GM19467 (cell line): ENCODE measurements around the gene CADPS.

ENCODE experiments used
- ATAC-seq: cut with Tn5 transposase; IDR thresholded peaks from one replicate; pipeline ENCODE4 v1.9.1; 2021; ENCODE audit warnings: mild to moderate bottlenecking, moderate library complexity; ENCODE audit not compliant: unreplicated experiment

CADPS gene

GRCh38 chr3:62566022-62566557, 309.1 kb downstream of the CADPS start:
- ATAC-seq: no peak

GRCh38 chr3:62562596-62562995, 312.6 kb downstream of the CADPS start:
- no peak for ATAC-seq

- no peak for ATAC-seq
Observed at GRCh38 chr3:62562017-62562416, 313.2 kb downstream of the CADPS start.

DNA sequence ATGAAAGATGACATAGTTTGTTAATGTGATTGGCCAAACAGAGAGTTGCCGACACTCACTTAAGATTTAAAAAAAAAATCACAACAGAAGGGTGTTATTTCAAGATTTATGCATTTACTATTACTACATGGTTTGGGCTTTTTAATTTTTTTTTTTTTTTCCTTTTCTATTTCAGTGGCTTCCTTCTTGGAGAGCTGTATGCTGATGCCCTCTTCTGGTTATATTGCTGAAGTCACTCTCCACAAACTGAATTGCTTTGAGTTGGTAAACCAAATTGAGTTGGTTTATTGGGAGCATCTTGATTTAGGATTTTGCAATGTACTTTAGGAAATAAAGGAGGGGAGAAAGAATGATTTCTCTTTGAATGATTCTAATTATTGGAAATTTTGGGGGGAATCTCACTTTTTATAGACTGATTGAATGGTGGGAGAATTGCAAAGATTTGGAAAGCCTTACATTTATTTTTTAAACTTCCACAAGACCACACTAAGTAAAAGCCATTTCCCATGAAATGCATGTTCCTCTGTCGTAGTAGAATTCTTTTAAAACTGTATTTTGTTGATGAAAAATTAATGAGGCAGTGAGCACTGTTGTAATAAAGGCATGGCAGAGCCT, 315.3 kb downstream of the CADPS start:
- no peak for ATAC-seq

GRCh38 chr3:62558549-62559112, 316.6 kb downstream of the CADPS start:
- no peak for ATAC-seq

GRCh38 chr3:62557983-62558382, 317.2 kb downstream of the CADPS start:
- ATAC-seq: no peak

DNA sequence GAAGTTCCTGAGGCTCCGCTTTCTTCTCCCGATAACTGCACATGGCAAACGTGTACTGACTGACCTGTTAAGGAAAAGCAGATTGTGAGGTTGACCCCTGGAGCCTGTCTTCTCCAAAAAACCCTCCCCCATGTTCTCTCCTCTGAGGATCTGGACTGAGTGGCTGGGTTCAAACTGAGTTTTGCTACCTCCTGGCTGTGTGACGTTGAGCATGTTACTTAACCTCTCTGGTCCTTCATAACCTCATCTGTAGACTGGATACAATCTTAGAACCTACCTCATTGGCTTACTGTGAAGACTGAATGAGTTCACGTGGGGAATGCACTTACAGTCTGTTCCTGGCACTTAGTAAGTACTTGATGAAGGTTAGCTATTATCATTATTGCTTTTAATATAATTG, 317.8 kb downstream of the CADPS start:
- ATAC-seq: no peak

DNA sequence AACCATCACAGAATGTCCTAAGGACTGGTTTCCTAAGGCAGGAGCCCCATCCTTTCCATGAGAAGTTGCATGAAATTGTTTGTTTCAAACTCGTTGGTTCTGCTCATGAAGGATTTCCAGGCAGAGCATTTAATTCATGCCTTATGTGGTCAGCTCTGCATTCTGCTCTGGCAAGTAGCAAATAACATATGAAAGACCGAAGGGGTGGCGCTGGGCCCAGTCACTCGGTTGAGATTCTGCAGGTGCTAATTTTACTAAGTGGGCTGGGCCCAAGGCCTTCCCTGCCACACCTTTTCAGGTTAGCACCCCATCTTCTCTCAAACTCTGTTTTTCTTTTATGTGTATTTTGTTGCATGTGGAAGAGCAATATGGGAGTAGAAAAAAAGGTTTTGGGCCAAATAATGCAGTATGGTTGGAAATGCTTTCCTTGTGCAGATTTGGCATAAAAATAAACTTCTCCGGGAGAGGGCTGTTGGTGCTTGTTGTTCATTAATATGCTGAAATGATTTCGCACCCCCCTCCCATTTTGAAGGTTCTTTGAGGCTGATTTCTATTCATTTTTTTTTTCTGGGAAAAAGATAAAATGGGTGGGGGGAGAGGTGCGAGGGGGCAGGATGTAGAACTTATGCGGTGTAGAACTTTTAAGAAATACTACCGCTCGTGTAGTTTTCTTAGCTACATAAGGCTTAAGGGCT, 318.9 kb downstream of the CADPS start:
- no peak for ATAC-seq

DNA sequence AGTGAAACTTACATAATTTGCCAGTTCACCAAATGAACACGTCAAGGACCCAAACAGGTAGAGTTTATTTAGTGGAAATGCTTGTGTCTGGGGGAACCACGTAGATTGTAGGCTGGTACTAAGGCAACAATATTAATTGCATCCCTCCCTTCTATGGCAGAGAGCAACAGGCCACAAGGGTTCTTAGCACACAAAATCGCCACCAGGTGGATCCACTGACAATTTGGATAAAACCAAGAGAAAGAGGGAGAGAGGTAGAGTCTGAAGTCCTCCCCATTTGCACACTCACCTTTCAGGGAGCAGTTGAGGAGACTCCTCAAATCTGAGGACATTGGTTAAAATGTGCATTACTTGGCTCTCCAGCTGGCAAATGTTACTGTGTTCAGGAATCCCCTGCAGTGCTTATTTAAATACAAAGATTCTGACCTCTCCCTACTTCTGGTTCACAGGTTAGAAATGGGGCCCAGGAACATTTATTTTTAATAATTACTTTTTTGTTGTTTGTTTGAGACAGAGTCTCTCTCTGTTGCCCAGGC, 320.9 kb downstream of the CADPS start:
- ATAC-seq: no peak

DNA sequence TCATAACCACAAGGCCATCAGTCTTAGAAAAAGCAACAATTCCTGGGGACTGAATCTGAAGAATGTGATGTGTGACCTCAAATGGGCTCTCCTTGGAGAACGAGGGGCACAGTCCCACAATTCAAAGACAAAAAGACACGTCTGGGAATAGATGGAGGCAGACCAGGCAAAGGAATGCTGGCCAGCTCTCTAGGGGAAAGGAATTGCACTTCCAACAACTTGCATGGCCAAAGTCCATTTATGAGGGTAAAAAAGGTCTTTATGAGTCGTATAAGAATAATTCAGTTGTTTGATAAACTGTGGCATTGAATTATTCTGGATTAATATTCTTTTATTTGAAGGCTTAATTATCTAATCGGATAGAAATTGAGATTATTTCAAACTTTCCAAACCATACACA, 321.4 kb downstream of the CADPS start:
- no peak for ATAC-seq

- no peak for ATAC-seq
Observed at GRCh38 chr3:62551556-62551955, 323.7 kb downstream of the CADPS start.

GRCh38 chr3:62550439-62550838, 324.8 kb downstream of the CADPS start:
- ATAC-seq: no peak

GRCh38 chr3:62548528-62549205, 326.5 kb downstream of the CADPS start:
- ATAC-seq: no peak

DNA sequence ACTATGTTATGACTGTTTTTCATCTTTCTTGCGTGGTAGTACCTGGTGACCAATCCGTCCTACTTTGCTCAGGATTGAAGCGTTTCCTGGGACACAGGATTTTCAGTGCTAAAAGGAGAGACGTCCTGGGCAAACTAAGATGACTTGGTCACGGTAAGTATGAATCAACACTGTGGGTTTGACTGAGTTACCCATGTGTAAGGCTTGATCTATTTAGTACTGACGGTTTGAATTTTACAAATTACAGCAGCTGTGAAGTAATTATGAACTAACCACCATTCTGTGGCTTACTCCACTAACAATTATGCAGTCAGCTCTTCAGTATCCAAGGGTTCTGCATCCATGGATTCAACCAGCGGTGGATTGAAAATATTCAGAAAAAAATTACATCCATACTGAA, 328.9 kb downstream of the CADPS start:
- no peak for ATAC-seq

- no peak for ATAC-seq
Observed at GRCh38 chr3:62542185-62542584, 333.0 kb downstream of the CADPS start.

DNA sequence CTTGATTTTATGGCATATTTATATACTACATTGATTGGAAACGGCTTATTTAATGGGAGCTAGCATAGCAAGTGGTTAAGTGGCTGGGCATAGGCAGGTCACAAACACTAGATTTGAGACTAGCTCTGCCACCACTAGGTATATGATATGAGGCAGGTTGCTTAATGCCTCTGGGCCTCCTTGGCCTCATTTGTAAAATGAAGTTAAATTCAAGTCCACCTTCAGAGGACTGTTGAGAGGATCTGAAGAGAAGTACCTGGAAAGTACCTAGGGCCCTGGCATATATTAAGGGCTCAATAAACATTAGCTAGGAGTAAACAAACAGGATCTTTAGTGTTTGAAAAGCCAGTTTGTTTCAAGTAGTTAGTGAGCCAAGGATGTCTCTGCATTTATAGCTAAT, 335.5 kb downstream of the CADPS start:
- no peak for ATAC-seq

GRCh38 chr3:62538691-62539356, 336.4 kb downstream of the CADPS start:
- ATAC-seq: no peak

- no peak for ATAC-seq
Observed at GRCh38 chr3:62534326-62534725, 340.9 kb downstream of the CADPS start.

GRCh38 chr3:62532796-62533195, 342.4 kb downstream of the CADPS start:
- ATAC-seq: no peak

- ATAC-seq: no peak
Observed at GRCh38 chr3:62531981-62532380, 343.2 kb downstream of the CADPS start.

- ATAC-seq: no peak
Observed at GRCh38 chr3:62531493-62531892, 343.7 kb downstream of the CADPS start.
